GM23338 (cell line): ENCODE data around the gene VPS4A. TPM values are rescaled to one million over a fixed set of nuclear protein-coding genes. Genes with fewer than 3 reads are reported as not detected.

ENCODE experiments used
- ATAC-seq: fragments of 200-7000 bp; cut with Tn5 transposase; 3 replicates; pipeline ENCODE4 v1.9.1; 2020
- DNase-seq: peaks from one replicate; pipeline ENCODE4 v3.0.0-alpha.2; 2015; ENCODE audit warnings: low spot score
- H2AFZ ChIP-seq: fragments of 200-600 bp; sonication (generic); 2 replicates; pipeline ENCODE4 v1.8.0; 2016; ENCODE audit warnings: antibody characterized with exemption, mild to moderate bottlenecking, moderate library complexity
- H3F3A ChIP-seq: fragments of 200-600 bp; sonication (generic); replicated peaks from 2 replicates; pipeline ENCODE4 v1.8.0; 2017; ENCODE audit warnings: antibody characterized with exemption, mixed run types, low read depth
- H3K27ac ChIP-seq: fragments of 200-600 bp; sonication (generic); 2 replicates; pipeline ENCODE4 v1.6.1; 2016; ENCODE audit warnings: low read depth
- H3K27me3 ChIP-seq: fragments of 200-600 bp; sonication (generic); 2 replicates; pipeline ENCODE4 v1.8.0; 2016; ENCODE audit warnings: mild to moderate bottlenecking, mixed run types, moderate library complexity; ENCODE audit not compliant: insufficient read depth
- H3K36me3 ChIP-seq: fragments of 200-600 bp; sonication (generic); 2 replicates; pipeline ENCODE4 v1.8.0; 2016; ENCODE audit warnings: mild to moderate bottlenecking; ENCODE audit not compliant: insufficient read depth
- H3K4me1 ChIP-seq: fragments of 200-600 bp; sonication (generic); 2 replicates; pipeline ENCODE4 v1.8.0; 2016; ENCODE audit warnings: mild to moderate bottlenecking, moderate library complexity; ENCODE audit not compliant: insufficient read depth
- H3K4me2 ChIP-seq: fragments of 200-600 bp; sonication (generic); 2 replicates; pipeline ENCODE4 v1.7.1; 2017; ENCODE audit warnings: mixed run types
- H3K4me3 ChIP-seq: fragments of 200-600 bp; sonication (generic); 2 replicates; pipeline ENCODE4 v1.6.1; 2016; ENCODE audit warnings: mixed run types
- H3K79me2 ChIP-seq: fragments of 200-600 bp; sonication (generic); replicated peaks from 2 replicates; pipeline ENCODE4 v1.8.0; 2017; ENCODE audit warnings: mild to moderate bottlenecking; ENCODE audit not compliant: insufficient read depth
- H3K9me2 ChIP-seq: fragments of 200-600 bp; sonication (generic); 2 replicates; pipeline ENCODE4 v1.8.0; 2017; ENCODE audit not compliant: insufficient read depth
- H4K20me1 ChIP-seq: fragments of 200-600 bp; sonication (generic); replicated peaks from 2 replicates; pipeline ENCODE4 v1.8.0; 2017; ENCODE audit warnings: mild to moderate bottlenecking; ENCODE audit not compliant: insufficient read depth
- H3K27ac Mint-ChIP-seq: 2 replicates; pipeline ENCODE4 v1.8.0; 2020; ENCODE audit warnings: inconsistent platforms, mild to moderate bottlenecking, moderate library complexity, mixed read lengths
- H3K27me3 Mint-ChIP-seq: 3 replicates; pipeline ENCODE4 v1.8.0; 2022; ENCODE audit warnings: low read depth, mild to moderate bottlenecking, moderate library complexity, mixed read lengths, inconsistent platforms; ENCODE audit not compliant: insufficient read depth, poor library complexity
- H3K36me3 Mint-ChIP-seq: 3 replicates; pipeline ENCODE4 v1.8.0; 2021; ENCODE audit warnings: low read depth, mild to moderate bottlenecking, inconsistent platforms, moderate library complexity, mixed read lengths
- H3K4me1 Mint-ChIP-seq: 3 replicates; pipeline ENCODE4 v1.8.0; 2020; ENCODE audit warnings: mild to moderate bottlenecking, inconsistent platforms, mixed read lengths
- H3K4me3 Mint-ChIP-seq: 3 replicates; pipeline ENCODE4 v1.8.0; 2021; ENCODE audit warnings: moderate library complexity, mild to moderate bottlenecking, inconsistent platforms, mixed read lengths
- H3K9me3 Mint-ChIP-seq: 3 replicates; pipeline ENCODE4 v1.8.0; 2020; ENCODE audit warnings: moderate library complexity, mild to moderate bottlenecking, inconsistent platforms, mixed read lengths
- JUNB ChIP-seq: IDR thresholded peaks from one replicate; pipeline ENCODE4 v1.6.1; 2016; ENCODE audit warnings: antibody characterized with exemption; ENCODE audit not compliant: unreplicated experiment
- ZNF114 ChIP-seq: fragments of 250-450 bp; sonication (Bioruptor Pico); IDR thresholded peaks from 2 replicates; pipeline ENCODE4 v1.5.0; 2020; ENCODE audit warnings: mild to moderate bottlenecking, moderate library complexity
- ZNF331 ChIP-seq: fragments of 250-450 bp; sonication (Bioruptor Pico); IDR thresholded peaks from 2 replicates; pipeline ENCODE4 v1.5.0; 2020; ENCODE audit warnings: low read depth, mild to moderate bottlenecking, moderate library complexity
- polyA plus RNA-seq: library from polyadenylated mRNA; unstranded; fragments of >200 nt; fragmentation: Nextera tagmentation; extraction: Ambion mirVana; gene quantifications from 2 replicates; pipeline ENCODE4 v1.2.1, GENCODE V29; 2016
- total RNA-seq: library from RNA; depleted of rRNA; stranded (reverse); fragments of >200 nt; shearing (Covaris generic); gene quantifications from 2 replicates; pipeline ENCODE4 v1.2.3, GENCODE V29; 2014
- TF ChIP-seq, protein P1 (sequence below), 2 experiments: fragments of 200-600 bp in 1 of 2; sonication (generic) in 1 of 2; conservative IDR thresholded peaks; 2 replicates each; pipeline versions ENCODE4 v1.5.1 to v1.6.1; 2016 to 2017; ENCODE audit warnings: antibody characterized with exemption in 2 of 2, low read depth in 2 of 2, mild to moderate bottlenecking in 2 of 2, moderate library complexity in 1 of 2
- TF ChIP-seq, protein P2 (sequence below): IDR thresholded peaks from 2 replicates; pipeline ENCODE4 v1.6.1; 2016; ENCODE audit warnings: antibody characterized with exemption
- TF ChIP-seq, protein P3 (sequence below): IDR thresholded peaks from one replicate; pipeline ENCODE4 v1.6.1; 2018; ENCODE audit warnings: antibody characterized with exemption; ENCODE audit not compliant: unreplicated experiment

VPS4A gene
- total and polyA plus RNA-seq, 2 experiments from 2014 or later: 29.1 to 32.7 TPM

- TF ChIP-seq ZNF114: no peak
- TF ChIP-seq JUNB: no peak
- TF ChIP-seq, protein P1, sequence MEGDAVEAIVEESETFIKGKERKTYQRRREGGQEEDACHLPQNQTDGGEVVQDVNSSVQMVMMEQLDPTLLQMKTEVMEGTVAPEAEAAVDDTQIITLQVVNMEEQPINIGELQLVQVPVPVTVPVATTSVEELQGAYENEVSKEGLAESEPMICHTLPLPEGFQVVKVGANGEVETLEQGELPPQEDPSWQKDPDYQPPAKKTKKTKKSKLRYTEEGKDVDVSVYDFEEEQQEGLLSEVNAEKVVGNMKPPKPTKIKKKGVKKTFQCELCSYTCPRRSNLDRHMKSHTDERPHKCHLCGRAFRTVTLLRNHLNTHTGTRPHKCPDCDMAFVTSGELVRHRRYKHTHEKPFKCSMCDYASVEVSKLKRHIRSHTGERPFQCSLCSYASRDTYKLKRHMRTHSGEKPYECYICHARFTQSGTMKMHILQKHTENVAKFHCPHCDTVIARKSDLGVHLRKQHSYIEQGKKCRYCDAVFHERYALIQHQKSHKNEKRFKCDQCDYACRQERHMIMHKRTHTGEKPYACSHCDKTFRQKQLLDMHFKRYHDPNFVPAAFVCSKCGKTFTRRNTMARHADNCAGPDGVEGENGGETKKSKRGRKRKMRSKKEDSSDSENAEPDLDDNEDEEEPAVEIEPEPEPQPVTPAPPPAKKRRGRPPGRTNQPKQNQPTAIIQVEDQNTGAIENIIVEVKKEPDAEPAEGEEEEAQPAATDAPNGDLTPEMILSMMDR (conservative IDR thresholded peaks at IDR 0.05; ENCODE audit: low read depth in 2 of 2): no peak
- TF ChIP-seq, protein P2, sequence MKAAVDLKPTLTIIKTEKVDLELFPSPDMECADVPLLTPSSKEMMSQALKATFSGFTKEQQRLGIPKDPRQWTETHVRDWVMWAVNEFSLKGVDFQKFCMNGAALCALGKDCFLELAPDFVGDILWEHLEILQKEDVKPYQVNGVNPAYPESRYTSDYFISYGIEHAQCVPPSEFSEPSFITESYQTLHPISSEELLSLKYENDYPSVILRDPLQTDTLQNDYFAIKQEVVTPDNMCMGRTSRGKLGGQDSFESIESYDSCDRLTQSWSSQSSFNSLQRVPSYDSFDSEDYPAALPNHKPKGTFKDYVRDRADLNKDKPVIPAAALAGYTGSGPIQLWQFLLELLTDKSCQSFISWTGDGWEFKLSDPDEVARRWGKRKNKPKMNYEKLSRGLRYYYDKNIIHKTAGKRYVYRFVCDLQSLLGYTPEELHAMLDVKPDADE: no peak
- TF ChIP-seq ZNF331 (CRISPR knock-in tag): no peak
- TF ChIP-seq, protein P3, sequence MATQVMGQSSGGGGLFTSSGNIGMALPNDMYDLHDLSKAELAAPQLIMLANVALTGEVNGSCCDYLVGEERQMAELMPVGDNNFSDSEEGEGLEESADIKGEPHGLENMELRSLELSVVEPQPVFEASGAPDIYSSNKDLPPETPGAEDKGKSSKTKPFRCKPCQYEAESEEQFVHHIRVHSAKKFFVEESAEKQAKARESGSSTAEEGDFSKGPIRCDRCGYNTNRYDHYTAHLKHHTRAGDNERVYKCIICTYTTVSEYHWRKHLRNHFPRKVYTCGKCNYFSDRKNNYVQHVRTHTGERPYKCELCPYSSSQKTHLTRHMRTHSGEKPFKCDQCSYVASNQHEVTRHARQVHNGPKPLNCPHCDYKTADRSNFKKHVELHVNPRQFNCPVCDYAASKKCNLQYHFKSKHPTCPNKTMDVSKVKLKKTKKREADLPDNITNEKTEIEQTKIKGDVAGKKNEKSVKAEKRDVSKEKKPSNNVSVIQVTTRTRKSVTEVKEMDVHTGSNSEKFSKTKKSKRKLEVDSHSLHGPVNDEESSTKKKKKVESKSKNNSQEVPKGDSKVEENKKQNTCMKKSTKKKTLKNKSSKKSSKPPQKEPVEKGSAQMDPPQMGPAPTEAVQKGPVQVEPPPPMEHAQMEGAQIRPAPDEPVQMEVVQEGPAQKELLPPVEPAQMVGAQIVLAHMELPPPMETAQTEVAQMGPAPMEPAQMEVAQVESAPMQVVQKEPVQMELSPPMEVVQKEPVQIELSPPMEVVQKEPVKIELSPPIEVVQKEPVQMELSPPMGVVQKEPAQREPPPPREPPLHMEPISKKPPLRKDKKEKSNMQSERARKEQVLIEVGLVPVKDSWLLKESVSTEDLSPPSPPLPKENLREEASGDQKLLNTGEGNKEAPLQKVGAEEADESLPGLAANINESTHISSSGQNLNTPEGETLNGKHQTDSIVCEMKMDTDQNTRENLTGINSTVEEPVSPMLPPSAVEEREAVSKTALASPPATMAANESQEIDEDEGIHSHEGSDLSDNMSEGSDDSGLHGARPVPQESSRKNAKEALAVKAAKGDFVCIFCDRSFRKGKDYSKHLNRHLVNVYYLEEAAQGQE: no peak
- Mint-ChIP-seq H3K36me3 (peaks cover 53% of the 10 kb centered on the region), H3K4me3 (no peak overlapping the region), H3K4me1 (peaks cover 12% of the 10 kb centered on the region), H3K27me3 (peaks cover 9% of the 10 kb centered on the region), H3K27ac (no peak overlapping the region), H3K9me3 (no peaks in the 10 kb centered on the region)
- Histone ChIP-seq H3F3A (peaks cover 16% of the 10 kb centered on the region; the same call in 1 of the 2 replicates), H3K27me3 (no peaks in the 10 kb centered on the region), H3K4me3 (no peak overlapping the region), H3K9me2 (no peaks in the 10 kb centered on the region), H3K4me2 (no peak overlapping the region), H3K79me2 (peaks cover 26% of the 10 kb centered on the region), H2AFZ (no peak overlapping the region), H3K27ac (no peak overlapping the region), H3K36me3 (peaks cover 30% of the 10 kb centered on the region), H3K4me1 (peaks cover 9% of the 10 kb centered on the region; the same call in 1 of the 2 replicates), H4K20me1 (0 out of 2 replicates have a peak, but pooled peaks cover 3% of the 10 kb centered on the region)
- ATAC-seq (no peak), DNase-seq (no peak)
Observed at GRCh38 chr16:69344171-69344570, 33.0 kb downstream of the VPS4A start.

DNA sequence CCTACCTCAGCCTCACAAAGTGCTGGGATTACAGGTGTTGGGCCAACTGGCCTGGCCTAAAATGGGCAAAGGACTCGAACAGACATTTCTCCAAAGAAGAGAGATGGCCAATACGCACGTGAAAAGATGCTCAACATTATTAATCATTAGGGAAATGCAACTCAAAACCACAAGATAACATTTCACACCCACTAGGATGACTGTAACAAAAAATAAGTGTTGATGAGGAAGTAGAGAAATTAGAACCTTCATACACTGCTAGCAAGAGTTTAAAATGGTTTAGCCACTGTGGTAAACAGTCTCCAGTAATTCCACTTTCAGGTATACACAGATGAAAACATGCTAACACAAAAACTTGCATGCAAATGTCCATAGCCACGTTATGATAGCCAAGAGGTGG, 34.8 kb downstream of the VPS4A start:
- Histone ChIP-seq H4K20me1 (no peaks in the 10 kb centered on the region), H3K27me3 (no peaks in the 10 kb centered on the region), H3F3A (peaks cover 11% of the 10 kb centered on the region; the same call in 1 of the 2 replicates), H3K36me3 (peaks cover 30% of the 10 kb centered on the region), H3K4me2 (no peak overlapping the region), H3K4me3 (no peak overlapping the region), H2AFZ (no peak overlapping the region), H3K9me2 (no peaks in the 10 kb centered on the region), H3K79me2 (peaks cover 15% of the 10 kb centered on the region), H3K4me1 (0 out of 2 replicates have a peak, but pooled peaks cover 1% of the 10 kb centered on the region), H3K27ac (no peak overlapping the region)
- peaks cover 37% of the 10 kb centered on the region for H3K36me3 Mint-ChIP-seq
- TF ChIP-seq, protein P2: no peak
- no peak for TF ChIP-seq JUNB
- H3K27ac Mint-ChIP-seq: no peak overlapping the region
- no peaks in the 10 kb centered on the region for H3K27me3 Mint-ChIP-seq
- H3K4me3 Mint-ChIP-seq: no peak overlapping the region
- no peaks in the 10 kb centered on the region for H3K9me3 Mint-ChIP-seq
- DNase-seq: no peak
- ATAC-seq: no peak
- H3K4me1 Mint-ChIP-seq: peaks cover 7% of the 10 kb centered on the region; the same call in 2 of the 3 replicates
